ENCODE data around the gene ATP2A1.
A peak's percentile ranks its signal among the peaks of the same experiment; 100 is the strongest.

Gene ATP2A1

GRCh38 chr16:28903344-28904042 lies 25.2 kb downstream of the ATP2A1 start:
- H3K9ac ChIP-seq (ENCODE audit: insufficient read length, low read depth): no peak overlapping the region
- H3K4me3 ChIP-seq (ENCODE audit: insufficient read length, low read depth): no peak overlapping the region
- H3K27me3 ChIP-seq (ENCODE audit: insufficient read depth, insufficient read length): no peaks in the 10 kb centered on the region
- DNase-seq (ENCODE audit: low read depth, low spot score): no peak
- TF ChIP-seq YY1 (IDR thresholded peaks at IDR 0.05; ENCODE audit: insufficient read depth, insufficient read length) (no peak), SUZ12 (IDR thresholded peaks at IDR 0.05; ENCODE audit: extremely low read depth, insufficient read depth, insufficient read length) (no peak)
- H3K9me3 ChIP-seq (ENCODE audit: insufficient read depth, low read length): no peaks in the 10 kb centered on the region
- peaks cover 15% of the 10 kb centered on the region for H3K4me1 ChIP-seq (ENCODE audit: insufficient read depth, insufficient read length)
- H3K36me3 ChIP-seq (ENCODE audit: insufficient read depth, insufficient read length, low read length): peaks cover 38% of the 10 kb centered on the region

- Histone ChIP-seq H3K4me1 (ENCODE audit: insufficient read depth, insufficient read length) (peaks cover 13% of the 10 kb centered on the region), H3K4me3 (ENCODE audit: insufficient read length, low read depth) (no peak overlapping the region), H3K9me3 (ENCODE audit: insufficient read depth, low read length) (no peaks in the 10 kb centered on the region), H3K36me3 (ENCODE audit: insufficient read depth, insufficient read length, low read length) (peaks cover 35% of the 10 kb centered on the region), H3K27me3 (ENCODE audit: insufficient read depth, insufficient read length) (no peaks in the 10 kb centered on the region), H3K9ac (ENCODE audit: insufficient read length, low read depth) (peak overlapping the region; percentile 50)
- DNase-seq (ENCODE audit: low read depth, low spot score): no peak
- TF ChIP-seq ZNF274 (IDR thresholded peaks at IDR 0.05; ENCODE audit: low read depth, low read length): no peak
- no peak for TF ChIP-seq SUZ12 (IDR thresholded peaks at IDR 0.05; ENCODE audit: extremely low read depth, insufficient read depth, insufficient read length)
- no peak for TF ChIP-seq YY1 (IDR thresholded peaks at IDR 0.05; ENCODE audit: insufficient read depth, insufficient read length)
Measured at GRCh38 chr16:28904363-28904762, 26.1 kb downstream of the ATP2A1 start.

GRCh38 chr16:28904828-28905227 lies 26.5 kb downstream of the ATP2A1 start:
- no peak overlapping the region for H3K4me3 ChIP-seq (ENCODE audit: insufficient read length, low read depth)
- H3K9me3 ChIP-seq (ENCODE audit: insufficient read depth, low read length): no peaks in the 10 kb centered on the region
- peak overlapping the region; percentile 44 for H3K9ac ChIP-seq (ENCODE audit: insufficient read length, low read depth)
- no peak for DNase-seq (ENCODE audit: low read depth, low spot score)
- H3K4me1 ChIP-seq (ENCODE audit: insufficient read depth, insufficient read length): peaks cover 13% of the 10 kb centered on the region
- no peaks in the 10 kb centered on the region for H3K27me3 ChIP-seq (ENCODE audit: insufficient read depth, insufficient read length)
- H3K36me3 ChIP-seq (ENCODE audit: insufficient read depth, insufficient read length, low read length): peaks cover 35% of the 10 kb centered on the region
- no peak for TF ChIP-seq YY1 (IDR thresholded peaks at IDR 0.05; ENCODE audit: insufficient read depth, insufficient read length)
- TF ChIP-seq ZNF274 (IDR thresholded peaks at IDR 0.05; ENCODE audit: low read depth, low read length): no peak
- TF ChIP-seq SUZ12 (IDR thresholded peaks at IDR 0.05; ENCODE audit: extremely low read depth, insufficient read depth, insufficient read length): no peak

GRCh38 chr16:28905229-28905754 lies 27.0 kb downstream of the ATP2A1 start:
- Histone ChIP-seq H3K36me3 (ENCODE audit: insufficient read depth, insufficient read length, low read length) (peaks cover 35% of the 10 kb centered on the region), H3K4me1 (ENCODE audit: insufficient read depth, insufficient read length) (peaks cover 13% of the 10 kb centered on the region), H3K9ac (ENCODE audit: insufficient read length, low read depth) (peak overlapping the region; percentile 44), H3K9me3 (ENCODE audit: insufficient read depth, low read length) (no peaks in the 10 kb centered on the region), H3K4me3 (ENCODE audit: insufficient read length, low read depth) (no peak overlapping the region), H3K27me3 (ENCODE audit: insufficient read depth, insufficient read length) (no peaks in the 10 kb centered on the region)
- TF ChIP-seq ZNF274 (IDR thresholded peaks at IDR 0.05; ENCODE audit: low read depth, low read length) (no peak), SUZ12 (IDR thresholded peaks at IDR 0.05; ENCODE audit: extremely low read depth, insufficient read depth, insufficient read length) (no peak), YY1 (IDR thresholded peaks at IDR 0.05; ENCODE audit: insufficient read depth, insufficient read length) (no peak)
- no peak for DNase-seq (ENCODE audit: low read depth, low spot score)

GRCh38 chr16:28905800-28906372 lies 27.6 kb downstream of the ATP2A1 start:
- TF ChIP-seq YY1 (IDR thresholded peaks at IDR 0.05; ENCODE audit: insufficient read depth, insufficient read length) (no peak), SUZ12 (IDR thresholded peaks at IDR 0.05; ENCODE audit: extremely low read depth, insufficient read depth, insufficient read length) (no peak), ZNF274 (IDR thresholded peaks at IDR 0.05; ENCODE audit: low read depth, low read length) (no peak)
- Histone ChIP-seq H3K9me3 (ENCODE audit: insufficient read depth, low read length) (no peaks in the 10 kb centered on the region), H3K4me1 (ENCODE audit: insufficient read depth, insufficient read length) (peaks cover 16% of the 10 kb centered on the region), H3K36me3 (ENCODE audit: insufficient read depth, insufficient read length, low read length) (peaks cover 41% of the 10 kb centered on the region), H3K27me3 (ENCODE audit: insufficient read depth, insufficient read length) (no peaks in the 10 kb centered on the region), H3K4me3 (ENCODE audit: insufficient read length, low read depth) (no peak overlapping the region), H3K9ac (ENCODE audit: insufficient read length, low read depth) (peak overlapping the region; percentile 36)
- no peak for DNase-seq (ENCODE audit: low read depth, low spot score)

- no peak for DNase-seq (ENCODE audit: low read depth, low spot score)
- Histone ChIP-seq H3K36me3 (ENCODE audit: insufficient read depth, insufficient read length, low read length) (peaks cover 40% of the 10 kb centered on the region), H3K27me3 (ENCODE audit: insufficient read depth, insufficient read length) (no peaks in the 10 kb centered on the region), H3K4me1 (ENCODE audit: insufficient read depth, insufficient read length) (peaks cover 14% of the 10 kb centered on the region), H3K4me3 (ENCODE audit: insufficient read length, low read depth) (no peak overlapping the region), H3K9ac (ENCODE audit: insufficient read length, low read depth) (peak overlapping the region; percentile 17), H3K9me3 (ENCODE audit: insufficient read depth, low read length) (no peaks in the 10 kb centered on the region)
- TF ChIP-seq YY1 (IDR thresholded peaks at IDR 0.05; ENCODE audit: insufficient read depth, insufficient read length) (no peak), SUZ12 (IDR thresholded peaks at IDR 0.05; ENCODE audit: extremely low read depth, insufficient read depth, insufficient read length) (no peak), ZNF274 (IDR thresholded peaks at IDR 0.05; ENCODE audit: low read depth, low read length) (no peak)
Measured at GRCh38 chr16:28910086-28911031, 32.1 kb downstream of the ATP2A1 start.

Measured in NT2/D1 (cell line).